CD14-positive monocyte (primary cell): Measurements from ENCODE around the gene GHRL. TPM values are rescaled to one million over a fixed set of nuclear protein-coding genes. Genes with fewer than 3 reads are reported as not detected.
"Not testable (repeated sequence)": the region's sequence is repeated elsewhere in the genome, so short reads cannot be mapped to it uniquely, and the experiment has no call there.

Experiments
- DNase-seq, 3 donors: peaks; one replicate each; pipeline ENCODE4 v3.0.0-alpha.2; 2011 to 2022
- H2AFZ ChIP-seq: 2 replicates; pipeline ENCODE4 v1.6.0; 2012; ENCODE audit warnings: mild to moderate bottlenecking, low read depth, low read length, inconsistent platforms; ENCODE audit not compliant: insufficient read depth, poor library complexity, severe bottlenecking
- H3K27ac ChIP-seq, 2 donors: 1 replicate in 1 of 2; 2 replicates in 1 of 2; pipeline ENCODE4 v1.5.1; 2012 to 2013; ENCODE audit warnings: low read length in 2 of 2, control low read depth in 1 of 2, inconsistent platforms in 1 of 2, low read depth in 1 of 2, mild to moderate bottlenecking in 1 of 2
- H3K27me3 ChIP-seq, 2 donors: one replicate each; pipeline versions ENCODE4 v1.6.0 to v1.6.1; 2011 to 2013; ENCODE audit warnings: low read length in 2 of 2; ENCODE audit not compliant: control insufficient read depth in 2 of 2, insufficient read depth in 2 of 2
- H3K36me3 ChIP-seq, 2 donors: replicated peaks in 1 of 2; 1 replicate in 1 of 2; 2 replicates in 1 of 2; pipeline versions ENCODE4 v1.5.1 to v1.6.1; 2012 to 2013; ENCODE audit warnings: low read length in 2 of 2, control low read depth in 1 of 2, inconsistent platforms in 1 of 2, mild to moderate bottlenecking in 1 of 2; ENCODE audit not compliant: insufficient read depth in 2 of 2, control insufficient read depth in 1 of 2
- H3K4me1 ChIP-seq, 2 donors: 1 replicate in 1 of 2; 2 replicates in 1 of 2; pipeline versions ENCODE4 v1.5.1 to v1.6.1; 2012 to 2013; ENCODE audit warnings: low read length in 2 of 2, control low read depth in 1 of 2, inconsistent platforms in 1 of 2, mild to moderate bottlenecking in 1 of 2, moderate library complexity in 1 of 2; ENCODE audit not compliant: insufficient read depth in 2 of 2, control insufficient read depth in 1 of 2
- H3K4me2 ChIP-seq: replicated peaks from 2 replicates; pipeline ENCODE3; 2012; ENCODE audit warnings: low read length, moderate library complexity, mild to moderate bottlenecking; ENCODE audit not compliant: poor library complexity, severe bottlenecking; ENCODE audit errors: extremely low read depth
- H3K4me3 ChIP-seq, 3 experiments: fragments of 200-600 bp in 1 of 3; sonication (generic) in 1 of 3; replicated peaks in 1 of 3; 1 replicate in 2 of 3; 2 replicates in 1 of 3; pipeline ENCODE4 v1.5.1; 2011 to 2013; ENCODE audit warnings: low read length in 3 of 3, mild to moderate bottlenecking in 3 of 3, control low read depth in 2 of 3, low read depth in 2 of 3, inconsistent platforms in 1 of 3, moderate library complexity in 1 of 3
- H3K79me2 ChIP-seq: 2 replicates; pipeline ENCODE4 v1.6.0; 2012; ENCODE audit warnings: mild to moderate bottlenecking, control low read depth, inconsistent platforms, low read length, moderate library complexity; ENCODE audit not compliant: insufficient read depth
- H3K9ac ChIP-seq: 2 replicates; pipeline ENCODE4 v1.6.0; 2017; ENCODE audit warnings: low read length, mild to moderate bottlenecking; ENCODE audit not compliant: insufficient read depth, poor library complexity, severe bottlenecking
- H3K9me3 ChIP-seq, 2 donors: replicated peaks in 1 of 2; 1 replicate in 1 of 2; 2 replicates in 1 of 2; pipeline versions ENCODE4 v1.5.1 to v1.6.1; 2012 to 2013; ENCODE audit warnings: low read length in 2 of 2, control low read depth in 1 of 2; ENCODE audit not compliant: control insufficient read depth in 1 of 2, insufficient read depth in 1 of 2
- H4K20me1 ChIP-seq: 2 replicates; pipeline ENCODE4 v1.6.0; 2012; ENCODE audit warnings: mild to moderate bottlenecking, low read length, control low read depth, moderate library complexity; ENCODE audit not compliant: insufficient read depth
- H3K27ac Mint-ChIP-seq, 7 donors: one replicate each; pipeline ENCODE4 v1.8.0; 2020; ENCODE audit warnings: mild to moderate bottlenecking in 7 of 7, mixed read lengths in 7 of 7, moderate library complexity in 6 of 7, inconsistent platforms in 2 of 7
- H3K27me3 Mint-ChIP-seq, 3 donors: one replicate each; pipeline ENCODE4 v1.8.0; 2021 to 2022; ENCODE audit warnings: low read depth in 3 of 3, mild to moderate bottlenecking in 3 of 3, mixed read lengths in 3 of 3, moderate library complexity in 3 of 3, inconsistent platforms in 1 of 3
- H3K36me3 Mint-ChIP-seq, 2 donors: one replicate each; pipeline ENCODE4 v1.8.0; 2020; ENCODE audit warnings: mixed read lengths in 2 of 2, inconsistent platforms in 1 of 2, mild to moderate bottlenecking in 1 of 2
- H3K4me1 Mint-ChIP-seq: one replicate; pipeline ENCODE4 v1.8.0; 2020; ENCODE audit warnings: mild to moderate bottlenecking, mixed read lengths
- H3K4me3 Mint-ChIP-seq, 2 donors: one replicate each; pipeline ENCODE4 v1.8.0; 2020; ENCODE audit warnings: mild to moderate bottlenecking in 2 of 2, mixed read lengths in 2 of 2, moderate library complexity in 1 of 2
- H3K9me3 Mint-ChIP-seq, 7 donors: one replicate each; pipeline ENCODE4 v1.8.0; 2020 to 2022; ENCODE audit warnings: mixed read lengths in 7 of 7, mild to moderate bottlenecking in 6 of 7, moderate library complexity in 6 of 7, inconsistent platforms in 2 of 7
- CTCF ChIP-seq: fragments of 200-600 bp; IDR thresholded peaks from one replicate; pipeline ENCODE4 v1.8.0; 2022; ENCODE audit warnings: antibody characterized with exemption, mild to moderate bottlenecking
- WGBS: methylation state at CpG from one replicate; pipeline ENCODE4 v1.1.5; 2013; ENCODE audit warnings: missing lambda C conversion rate; ENCODE audit not compliant: insufficient coverage; 5-methylcytosine and 5-hydroxymethylcytosine counted together
- intact Hi-C, 2 donors: fragments of 100-400 bp; cut with micrococcal nuclease; formaldehyde crosslinking; loops; one replicate each; pipeline versions ENCODE4 v1.15.0 to v1.15.1; 2023
- polyA plus RNA-seq, 3 donors: library from polyadenylated mRNA; depleted of rRNA in 1 of 3; unstranded in 2 of 3; stranded (reverse) in 1 of 3; fragments of 300-500 nt in 2 of 3; fragments of >200 nt in 1 of 3; fragmentation: Illumina TruSeq in 2 of 3; gene quantifications; 1 replicate in 2 of 3; 2 replicates in 1 of 3; pipeline ENCODE4 v1.2.3, GENCODE V29; 2012 to 2021

GHRL gene
- polyA plus RNA-seq, 3 donors = 2.3 to 9.9 (median 7.0) TPM

- H3K9me3 Mint-ChIP-seq = no peaks in the 10 kb centered on the region
- H3K36me3 Mint-ChIP-seq = peaks cover 51 to 77% of the 10 kb centered on the region in 2 donors
- peaks cover 8% of the 10 kb centered on the region for H3K4me1 Mint-ChIP-seq
Measured at GRCh38 chr3:10299175-10299574, 6.4 kb upstream of the GHRL start.

GRCh38 chr3:10298064-10298463 lies 5.3 kb upstream of the GHRL start:
- H3K4me1 ChIP-seq = peaks cover 16 to 18% of the 10 kb centered on the region in 2 donors
- H3K79me2 ChIP-seq = peaks cover 25% of the 10 kb centered on the region
- H3K4me3 Mint-ChIP-seq, intact Hi-C loops, H3K9me3 Mint-ChIP-seq, H3K4me3 ChIP-seq, H3K27ac ChIP-seq, H2AFZ ChIP-seq, DNase-seq, H3K27me3 Mint-ChIP-seq, H4K20me1 ChIP-seq, H3K4me2 ChIP-seq, H3K27ac Mint-ChIP-seq, H3K27me3 ChIP-seq, H3K9ac ChIP-seq, H3K9me3 ChIP-seq: not testable (repeated sequence)
- no CpG with 5 or more reads among the region's 1 CpG for WGBS
- peaks cover 19% of the 10 kb centered on the region for H3K4me1 Mint-ChIP-seq
- H3K36me3 Mint-ChIP-seq = peaks cover 40 to 66% of the 10 kb centered on the region in 2 donors
- peaks cover 37 to 56% of the 10 kb centered on the region in 2 donors for H3K36me3 ChIP-seq

More at GRCh38 chr3:10299175-10299574, 6.4 kb upstream of the GHRL start:
- H2AFZ ChIP-seq = no peak overlapping the region
- no peaks in the 10 kb centered on the region for H3K27me3 ChIP-seq
- H3K4me3 ChIP-seq = no peak overlapping the region
- H3K27ac ChIP-seq = peak overlapping the region in 1 of 2 donors; percentile 60
- WGBS = no CpG with 5 or more reads among the region's 2 CpGs
- H3K9ac ChIP-seq = no peak overlapping the region
- H3K27me3 Mint-ChIP-seq = no peaks in the 10 kb centered on the region
- intact Hi-C loops = no loop called here
- TF ChIP-seq CTCF = no peak
- no peak for DNase-seq
- H3K27ac Mint-ChIP-seq = peak overlapping the region in 3 of 7 donors; percentile 12 to 66 (median 54)
- H3K36me3 ChIP-seq = peaks cover 48 to 67% of the 10 kb centered on the region in 2 donors
- H3K79me2 ChIP-seq = peaks cover 18% of the 10 kb centered on the region
- no peak overlapping the region for H3K4me3 Mint-ChIP-seq
- peaks cover 5 to 7% of the 10 kb centered on the region in 2 donors for H3K4me1 ChIP-seq
- H4K20me1 ChIP-seq = peaks cover 6% of the 10 kb centered on the region
- H3K4me2 ChIP-seq = no peak overlapping the region
- H3K9me3 ChIP-seq = no peaks in the 10 kb centered on the region
